HG03060 (cell line): Measurements from ENCODE around the gene UROD.

Experiments
- ATAC-seq: cut with Tn5 transposase; IDR thresholded peaks from one replicate; pipeline ENCODE4 v1.9.1; 2021; ENCODE audit warnings: low read depth, moderate number of reproducible peaks; ENCODE audit not compliant: unreplicated experiment

The UROD gene

DNA sequence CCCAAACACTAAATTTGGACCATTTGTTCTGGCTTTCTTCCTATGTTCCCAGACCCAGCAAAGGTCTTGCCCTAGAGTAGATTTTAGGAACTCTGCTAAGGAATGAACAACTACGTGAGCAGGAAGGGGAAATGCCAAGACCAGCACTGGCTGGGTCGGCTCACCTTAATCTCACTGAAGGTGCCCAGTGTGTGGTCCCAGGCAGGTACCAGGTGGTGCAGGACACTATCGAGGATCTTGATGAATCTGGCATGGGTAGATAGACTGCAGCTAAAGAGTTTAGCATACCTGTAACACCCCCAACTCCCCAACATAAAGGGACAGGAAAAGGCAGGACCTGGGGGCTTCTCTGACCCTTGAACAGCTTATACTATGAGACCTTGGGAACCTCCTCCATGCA is 4.0 kb upstream of the UROD start:
- no peak for ATAC-seq

DNA sequence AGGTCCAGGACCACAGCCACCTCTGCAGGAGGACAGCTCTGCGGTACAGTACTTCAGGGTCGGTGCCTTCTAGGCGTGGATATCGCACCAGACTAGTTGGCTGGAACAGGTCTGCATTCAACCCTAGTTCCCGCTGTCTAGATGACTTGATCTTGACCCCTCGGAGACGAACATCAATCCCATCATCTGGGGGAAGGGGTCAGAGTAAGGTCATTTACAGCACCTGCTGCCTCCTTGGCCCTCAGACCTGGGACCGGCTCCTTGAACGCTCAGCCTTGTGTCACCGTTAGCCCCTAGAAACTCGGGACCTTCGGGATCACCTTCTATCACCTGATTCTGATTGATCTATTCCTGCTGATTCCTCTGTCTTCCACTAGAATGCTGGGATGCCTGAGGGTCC is 3.5 kb upstream of the UROD start:
- no peak for ATAC-seq

DNA sequence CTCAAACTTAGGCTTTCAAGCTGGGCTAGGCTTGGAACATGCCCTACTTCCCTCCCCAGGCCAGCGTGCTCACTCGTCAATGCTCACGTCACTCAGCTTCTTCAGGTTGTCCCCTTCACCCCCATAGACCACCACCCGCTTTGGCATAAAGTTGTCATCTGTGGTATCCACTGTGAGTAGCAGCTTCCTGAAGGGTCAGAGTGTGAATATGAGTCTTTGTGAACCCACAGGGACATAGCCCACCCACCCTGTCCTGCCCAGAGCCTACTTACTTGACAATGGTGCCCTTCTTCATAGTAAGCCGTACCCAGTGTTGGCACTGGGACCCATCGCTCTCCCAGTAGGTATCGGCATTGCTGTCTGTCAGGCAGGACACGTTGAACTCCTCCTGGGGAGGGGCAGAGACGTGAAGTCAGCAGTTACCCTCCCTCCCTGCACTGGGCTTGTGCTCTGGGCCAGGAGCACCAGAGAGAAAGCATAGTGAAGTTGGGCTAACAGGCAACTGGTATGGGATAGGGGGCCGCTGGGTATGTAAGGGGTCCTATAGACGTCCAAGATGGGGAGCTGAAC is 2.7 kb upstream of the UROD start:
- no peak for ATAC-seq

DNA sequence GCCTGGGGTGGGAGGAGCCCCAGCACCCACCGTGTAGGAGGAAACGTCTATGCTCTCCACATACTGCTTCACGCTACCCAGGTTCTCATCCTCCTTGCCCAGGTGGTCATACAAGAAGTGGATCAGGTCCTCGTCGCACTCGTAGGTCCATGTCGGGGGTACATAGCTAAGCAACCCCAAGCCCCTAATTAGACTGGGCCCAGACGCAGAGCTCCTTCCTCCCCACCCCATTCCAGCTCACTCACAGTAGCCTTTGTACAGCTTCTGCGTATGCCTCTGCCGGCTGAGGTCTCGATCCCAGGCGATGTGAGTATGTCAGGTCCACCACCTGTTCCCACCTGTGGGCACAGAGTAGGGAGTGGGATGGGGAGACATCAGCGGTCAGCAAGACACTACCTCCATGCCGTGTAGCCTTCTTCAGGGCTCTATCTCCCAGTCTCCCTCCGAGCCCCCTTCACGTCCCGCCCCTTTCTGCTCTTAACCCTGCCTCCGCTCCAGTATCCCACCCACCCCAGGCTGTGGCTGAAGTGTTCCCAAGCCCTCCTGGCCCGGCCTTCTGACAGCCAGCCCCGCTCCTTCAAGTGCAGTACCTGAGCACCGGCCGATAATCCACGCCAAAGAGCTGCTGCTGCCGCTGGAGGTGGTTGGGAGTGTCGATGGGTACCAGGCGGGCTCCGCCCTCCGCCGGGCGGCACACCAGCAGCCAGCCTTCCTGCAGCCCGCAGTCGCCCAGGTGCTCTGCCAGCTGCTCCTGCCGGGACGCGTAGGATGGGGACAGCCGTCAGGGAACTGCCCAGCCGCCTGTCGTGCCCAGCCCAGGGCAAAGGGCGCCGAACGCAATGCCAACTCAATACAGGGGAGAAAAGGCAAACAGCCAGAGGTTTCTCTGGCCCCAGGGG is 1.8 kb upstream of the UROD start:
- ATAC-seq = no peak

DNA sequence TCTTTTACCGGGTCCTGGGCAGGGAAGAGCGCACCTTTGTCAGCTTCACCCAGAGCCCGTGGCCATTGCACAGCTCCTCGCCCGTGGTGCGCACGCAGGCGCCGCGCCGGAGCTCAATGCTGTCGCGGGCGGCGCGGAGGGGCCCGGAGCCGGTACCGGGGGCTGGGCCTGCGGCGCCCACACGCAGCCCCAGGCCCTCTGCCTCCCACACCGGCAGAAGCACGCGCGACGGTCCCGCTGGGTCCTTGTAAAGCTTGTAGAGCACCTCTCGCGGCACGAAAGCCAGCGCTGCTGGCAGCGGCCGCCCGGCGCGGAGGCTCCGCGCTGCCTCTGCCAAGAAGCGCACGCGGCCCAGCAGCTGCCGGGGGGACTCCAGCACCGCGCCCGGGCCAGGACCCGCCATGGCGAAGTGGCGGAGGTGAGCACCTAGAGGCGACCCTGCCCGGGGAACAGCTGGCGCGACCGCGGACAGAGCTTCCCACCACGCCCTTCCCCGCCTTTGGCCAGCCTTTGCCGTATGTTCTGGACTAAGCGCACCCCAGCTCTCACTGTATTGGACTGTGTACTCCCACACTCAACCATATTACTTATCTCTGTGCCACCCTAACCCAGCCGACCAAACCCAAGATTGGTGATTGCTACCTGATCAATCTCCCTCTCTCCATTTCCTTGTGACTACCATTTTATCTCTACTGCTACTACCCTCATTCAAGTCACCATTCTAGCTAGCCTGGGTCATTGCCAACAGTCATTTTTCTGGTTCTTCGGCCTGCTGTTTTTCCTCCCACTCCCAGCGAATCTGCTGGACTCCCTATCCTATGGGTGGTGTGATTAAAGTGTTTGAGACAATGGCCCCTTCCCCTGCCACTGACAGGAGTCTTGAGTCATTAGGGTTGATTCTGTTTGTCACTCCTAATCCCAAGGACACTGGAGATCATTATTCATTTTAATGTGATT is 921 bp upstream of the UROD start, which contains the start of gene HECTD3:
HECTD3 (minus strand) TSS at position 470 of the 957 bp plus-strand sequence; CDS start at position 403, 67 bp downstream.
- ATAC-seq = peak; percentile 36

DNA sequence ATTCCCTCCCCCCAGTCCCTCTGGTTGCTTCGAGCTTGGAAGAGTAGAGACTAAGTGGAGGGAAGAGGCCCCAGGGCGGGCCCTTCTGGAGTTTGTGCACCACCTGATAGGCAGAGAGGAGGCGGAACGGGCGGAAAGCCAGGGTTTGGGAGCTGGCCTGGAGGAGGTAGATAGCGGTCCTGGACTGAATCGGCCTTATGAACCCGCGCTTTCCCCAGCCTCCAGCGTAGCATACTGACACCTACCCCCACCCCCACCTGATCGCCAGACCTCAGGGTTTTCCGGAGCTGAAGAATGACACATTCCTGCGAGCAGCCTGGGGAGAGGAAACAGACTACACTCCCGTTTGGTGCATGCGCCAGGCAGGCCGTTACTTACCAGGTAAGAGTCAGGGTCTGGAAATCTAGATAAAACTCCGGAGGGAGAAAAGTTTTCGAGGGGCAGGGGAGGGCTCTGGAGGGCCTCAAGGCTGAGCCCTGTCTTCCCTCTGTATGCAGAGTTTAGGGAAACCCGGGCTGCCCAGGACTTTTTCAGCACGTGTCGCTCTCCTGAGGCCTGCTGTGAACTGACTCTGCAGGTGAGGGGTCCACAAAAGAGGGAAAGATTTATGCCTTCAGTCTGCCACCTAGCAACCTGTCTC is 705 bp downstream of the UROD start:
- ATAC-seq = no peak

DNA sequence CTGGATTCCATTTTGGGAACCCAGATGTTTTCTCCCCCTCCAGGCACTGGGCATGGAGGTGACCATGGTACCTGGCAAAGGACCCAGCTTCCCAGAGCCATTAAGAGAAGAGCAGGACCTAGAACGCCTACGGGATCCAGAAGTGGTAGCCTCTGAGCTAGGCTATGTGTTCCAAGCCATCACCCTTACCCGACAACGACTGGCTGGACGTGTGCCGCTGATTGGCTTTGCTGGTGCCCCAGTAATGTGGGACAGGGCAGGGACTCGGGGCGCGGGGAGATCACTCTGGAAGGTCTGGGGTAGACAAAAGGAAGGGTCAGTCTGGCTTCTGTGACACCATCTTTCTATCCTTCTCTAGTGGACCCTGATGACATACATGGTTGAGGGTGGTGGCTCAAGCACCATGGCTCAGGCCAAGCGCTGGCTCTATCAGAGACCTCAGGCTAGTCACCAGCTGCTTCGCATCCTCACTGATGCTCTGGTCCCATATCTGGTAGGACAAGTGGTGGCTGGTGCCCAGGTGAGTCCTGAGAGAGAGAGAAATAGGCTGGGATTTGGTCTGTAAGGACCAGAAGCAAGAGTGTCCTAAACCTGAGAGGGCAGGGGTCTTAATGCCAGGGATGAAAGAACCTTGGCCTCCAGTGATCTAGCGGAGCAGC is 1.6 kb downstream of the UROD start:
- ATAC-seq = no peak

DNA sequence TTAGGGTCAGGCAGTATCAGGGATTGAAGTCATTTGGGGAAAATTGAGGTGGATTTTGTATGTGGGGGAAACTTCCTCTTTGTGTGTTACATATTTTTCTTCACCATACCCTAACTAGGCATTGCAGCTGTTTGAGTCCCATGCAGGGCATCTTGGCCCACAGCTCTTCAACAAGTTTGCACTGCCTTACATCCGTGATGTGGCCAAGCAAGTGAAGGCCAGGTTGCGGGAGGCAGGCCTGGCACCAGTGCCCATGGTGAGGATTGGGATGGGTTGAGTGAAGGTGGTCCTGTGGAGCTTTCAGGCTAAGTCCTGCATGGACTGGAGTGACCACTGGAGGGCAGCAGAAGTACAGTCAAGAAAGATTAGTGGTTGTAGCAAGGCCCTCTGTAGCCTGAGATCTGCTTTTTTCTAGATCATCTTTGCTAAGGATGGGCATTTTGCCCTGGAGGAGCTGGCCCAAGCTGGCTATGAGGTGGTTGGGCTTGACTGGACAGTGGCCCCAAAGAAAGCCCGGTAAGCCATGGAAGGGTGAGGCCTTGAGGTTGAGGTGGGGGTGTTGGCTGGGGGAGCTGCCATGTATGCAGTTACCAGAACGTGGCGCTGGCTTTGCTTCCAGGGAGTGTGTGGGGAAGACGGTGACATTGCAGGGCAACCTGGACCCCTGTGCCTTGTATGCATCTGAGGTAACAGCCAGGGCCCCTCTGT is 2.4 kb downstream of the UROD start:
- no peak for ATAC-seq

DNA sequence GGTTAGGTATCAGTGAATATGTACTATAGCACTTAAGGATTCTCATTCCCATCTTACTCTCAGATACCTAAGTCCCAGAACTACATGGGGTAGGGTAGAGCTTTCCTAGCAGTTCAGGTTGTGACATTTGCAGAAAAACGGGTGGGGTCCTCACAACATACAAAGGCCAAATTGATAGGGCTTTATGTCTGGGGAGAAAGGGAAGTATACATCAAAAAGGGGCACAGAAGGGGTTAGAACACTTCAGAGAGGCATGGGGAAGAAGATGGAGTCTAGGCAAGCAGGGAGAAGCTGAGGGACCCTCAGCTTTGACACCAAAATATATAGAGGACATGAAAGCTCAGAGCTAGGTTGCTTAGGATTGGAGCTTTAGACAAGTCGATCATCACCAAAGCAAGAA is 3.6 kb downstream of the UROD start:
- no peak for ATAC-seq

DNA sequence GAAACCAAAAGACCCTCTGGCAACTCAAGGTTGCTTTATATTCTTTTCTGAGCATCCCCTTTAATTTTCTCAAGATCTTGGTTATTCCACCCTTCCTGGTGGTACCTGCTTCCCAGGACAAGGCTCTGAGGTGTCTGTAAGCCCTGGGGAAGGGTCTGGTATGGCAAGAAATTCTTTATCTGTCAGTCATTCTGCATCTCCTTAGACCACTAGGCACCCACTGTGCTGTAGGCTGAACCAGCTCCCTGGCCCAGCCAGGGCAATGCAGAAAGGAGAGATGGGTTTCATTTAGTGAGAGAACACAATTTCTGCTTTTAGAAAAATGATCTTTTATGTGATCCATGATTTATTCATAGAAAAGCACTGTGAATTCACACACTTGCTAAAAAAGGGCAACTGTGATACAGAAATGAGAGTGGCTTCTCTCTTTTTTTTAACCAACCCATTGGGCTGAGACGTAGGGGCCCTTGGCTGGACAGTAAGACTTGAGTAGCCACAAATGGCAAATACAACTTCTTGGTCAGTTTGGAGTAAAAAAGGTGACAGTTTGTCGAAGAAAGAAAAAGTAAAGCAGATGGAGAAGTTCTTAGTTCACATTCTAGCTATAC is 4.1 kb downstream of the UROD start:
- ATAC-seq = no peak

DNA sequence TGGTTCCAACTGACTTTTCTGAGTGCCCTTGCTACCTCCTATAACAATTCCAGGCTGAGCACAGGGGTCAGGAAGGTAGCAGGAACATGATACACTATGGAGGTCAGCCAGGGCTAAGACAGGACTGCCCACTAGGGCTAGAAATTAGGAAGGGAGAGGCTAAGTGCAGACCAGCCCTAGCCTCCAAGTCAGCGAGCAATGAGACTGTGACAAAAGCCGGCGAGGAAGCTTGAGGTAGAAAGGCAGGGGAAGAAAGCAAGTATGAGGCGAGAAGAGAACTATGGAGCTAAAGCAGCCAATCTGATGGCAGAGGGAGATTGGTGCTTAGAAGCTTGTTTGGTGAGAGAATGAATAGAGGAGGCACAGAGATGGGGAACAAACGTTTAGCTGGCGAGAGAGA is 4.7 kb downstream of the UROD start:
- ATAC-seq = no peak

DNA sequence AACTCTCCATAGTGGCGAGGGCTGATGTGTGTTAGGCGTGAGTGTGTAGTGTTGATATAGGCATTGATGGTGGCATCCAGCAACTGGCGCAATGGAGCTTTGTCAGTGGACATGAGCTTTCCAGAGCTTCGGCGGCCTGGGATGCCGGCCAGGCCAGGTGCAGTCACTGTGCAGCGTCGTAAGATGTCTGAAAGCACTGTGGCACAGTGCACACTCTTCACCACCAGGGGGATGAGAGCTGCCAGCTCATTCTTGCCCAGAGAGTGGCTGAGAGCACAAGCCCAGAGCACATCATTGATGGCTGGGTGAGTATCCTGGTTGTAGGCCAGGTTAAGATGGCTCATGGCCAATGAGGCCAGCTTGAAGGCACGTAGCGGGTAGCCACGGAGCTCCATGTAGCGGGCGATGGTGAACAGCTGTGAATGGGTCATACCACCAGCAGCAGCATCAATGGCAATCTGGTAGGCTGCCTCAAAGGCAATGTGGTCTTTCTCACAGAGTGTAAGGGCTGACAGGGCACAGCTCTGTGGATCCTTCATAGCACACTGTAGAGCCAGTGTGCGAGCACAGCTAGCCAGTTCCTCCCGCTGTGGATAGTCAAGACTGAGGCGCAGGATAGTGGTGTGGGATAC is 6.7 kb downstream of the UROD start:
- no peak for ATAC-seq

DNA sequence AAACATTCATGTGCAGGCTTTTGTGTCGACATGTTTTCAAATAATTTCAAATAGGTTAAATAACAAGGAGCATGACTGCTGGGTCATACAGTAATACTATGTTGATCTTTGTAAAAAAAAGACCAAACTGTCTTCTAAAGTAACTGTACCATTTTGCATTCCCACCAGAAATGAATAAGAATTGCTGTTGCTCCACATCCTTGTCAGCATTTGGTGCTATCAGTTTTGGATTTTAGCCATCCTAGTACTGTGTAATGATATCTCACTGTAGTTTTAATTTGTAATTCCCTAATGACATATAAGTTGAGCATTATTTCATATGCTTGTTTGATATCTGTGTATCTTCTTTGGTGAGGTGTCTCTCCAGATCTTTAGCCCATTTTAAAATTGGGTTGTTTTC is 11.6 kb downstream of the UROD start:
- ATAC-seq = no peak

DNA sequence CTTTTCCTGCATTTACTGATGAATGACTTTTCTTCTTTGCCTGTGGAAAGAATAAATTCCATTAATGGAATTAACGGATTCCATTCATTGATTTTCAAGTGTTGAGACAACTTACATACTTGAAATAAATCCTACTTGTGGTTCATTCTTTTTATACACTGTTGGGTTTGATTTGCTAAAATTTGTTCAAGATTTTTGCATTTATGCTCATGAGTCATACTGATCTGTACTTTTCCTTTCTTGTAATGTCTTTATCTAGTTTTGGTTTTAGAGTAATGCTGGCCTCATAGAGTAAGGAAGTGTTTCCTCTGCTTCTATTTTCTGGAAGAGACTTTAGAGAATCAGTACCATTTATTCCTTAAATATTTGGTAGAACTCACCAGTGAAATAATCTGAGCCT is 14.4 kb downstream of the UROD start:
- no peak for ATAC-seq

DNA sequence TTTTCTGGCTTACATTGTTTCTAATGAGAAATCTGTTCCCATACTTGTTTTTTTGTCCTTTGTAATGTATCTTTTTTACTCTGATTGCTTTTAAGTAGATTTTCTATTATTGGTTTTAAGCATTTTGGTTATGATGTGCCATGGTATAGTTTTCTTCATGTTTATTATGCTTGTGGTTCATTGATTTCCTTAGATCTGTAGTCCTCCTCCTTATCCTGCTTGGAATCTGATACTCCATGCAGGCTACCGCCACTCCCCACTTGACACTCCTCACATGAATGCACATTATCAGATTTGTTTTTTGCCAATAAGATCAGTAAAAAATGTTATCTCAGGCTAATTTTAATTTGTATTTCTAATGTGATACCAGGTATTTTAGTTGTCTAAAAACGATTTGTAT is 20.8 kb downstream of the UROD start:
- ATAC-seq = no peak

DNA sequence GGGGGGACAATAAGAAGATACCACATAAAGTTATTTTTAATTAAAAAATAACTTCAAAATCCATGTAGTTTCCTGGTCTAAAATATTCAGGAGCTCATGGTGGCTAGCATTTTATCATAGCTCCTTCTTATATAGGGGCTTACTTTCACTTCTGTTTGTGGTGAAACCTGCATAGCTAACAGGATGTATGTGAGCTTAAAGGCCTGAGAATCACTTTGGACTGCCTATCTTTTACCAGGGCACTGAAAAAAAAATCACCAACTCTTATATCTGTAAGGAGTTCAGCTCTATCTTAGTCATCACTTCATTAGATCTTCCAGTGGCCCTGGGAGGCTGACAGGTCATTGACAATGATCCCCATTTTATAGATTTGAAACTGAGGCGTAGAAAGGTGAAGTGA is 21.3 kb downstream of the UROD start:
- ATAC-seq = no peak

DNA sequence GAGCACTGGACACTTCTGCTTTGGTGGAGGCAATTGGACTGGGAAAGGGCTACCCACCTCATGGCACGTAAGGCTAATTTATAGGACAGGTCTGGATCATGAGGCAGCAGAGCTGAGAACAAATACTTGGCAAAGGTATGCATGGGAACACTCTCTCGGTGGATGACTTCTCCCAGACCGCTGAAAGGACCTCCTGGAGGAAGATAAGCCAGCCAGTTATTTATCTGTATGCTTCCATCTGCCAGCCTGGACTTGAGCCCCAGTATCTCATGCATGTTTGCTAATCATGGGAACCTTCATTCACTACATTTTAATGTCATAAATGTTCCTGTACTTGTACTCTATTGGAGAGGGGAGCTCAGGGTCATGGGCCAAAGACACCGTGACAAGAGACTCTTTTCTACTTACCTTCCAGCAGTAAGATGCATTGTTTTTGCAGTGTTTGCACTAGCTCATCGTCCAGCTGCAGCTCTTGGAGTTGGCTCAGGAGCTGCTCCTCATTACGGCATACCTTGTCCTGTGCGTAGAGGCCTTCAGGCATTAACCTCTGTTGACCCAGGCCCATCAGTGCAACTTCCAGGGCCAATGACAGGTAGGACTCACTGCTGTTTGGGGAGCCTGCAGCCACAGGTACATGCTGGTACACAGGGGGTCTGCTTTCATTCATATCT is 23.7 kb downstream of the UROD start:
- no peak for ATAC-seq

DNA sequence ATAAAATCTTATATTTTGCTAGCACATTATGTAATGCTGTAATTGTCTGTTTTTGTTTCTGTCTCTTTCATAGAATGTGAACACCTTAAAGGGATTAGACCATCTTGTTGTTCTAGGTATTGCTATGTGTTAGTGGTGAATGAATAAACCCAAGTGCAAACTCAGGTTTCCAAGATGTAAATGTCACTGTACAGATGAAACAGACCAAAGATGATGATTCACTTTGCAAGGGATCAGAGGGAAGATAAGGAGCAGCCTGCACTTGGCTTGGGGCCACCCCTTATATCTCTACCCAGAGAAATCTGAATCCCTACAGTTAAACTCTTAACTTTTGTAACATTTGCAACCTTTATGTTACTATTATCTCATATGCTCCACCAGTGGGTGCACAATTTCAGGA is 25.4 kb downstream of the UROD start:
- ATAC-seq = no peak
